Suprapubic skin (tissue), 4 donors: ENCODE measurements around the gene PTPRCAP.
"Not testable (repeated sequence)": the region's sequence is repeated elsewhere in the genome, so short reads cannot be mapped to it uniquely, and the experiment has no call there.

ENCODE experiments used
- EP300 ChIP-seq: sonication (generic); formaldehyde crosslinking; IDR thresholded peaks from one replicate; pipeline ENCODE4 v1.6.1; 2017; ENCODE audit warnings: antibody characterized with exemption
- POLR2A ChIP-seq, 2 donors: fragments of 450-650 bp; IDR thresholded peaks; one replicate each; pipeline ENCODE4 v1.6.1; 2017; ENCODE audit warnings: antibody characterized with exemption in 2 of 2, mild to moderate bottlenecking in 2 of 2, moderate library complexity in 2 of 2
- POLR2AphosphoS5 ChIP-seq, 3 donors: sonication (generic); formaldehyde crosslinking; IDR thresholded peaks; one replicate each; pipeline ENCODE4 v1.6.1; 2017; ENCODE audit warnings: antibody characterized with exemption in 3 of 3
- TF ChIP-seq, protein P1 (sequence below), 2 donors: fragments of 200-600 bp in 1 of 2; fragments of 450-650 bp in 1 of 2; sonication (generic) in 1 of 2; IDR thresholded peaks; one replicate each; pipeline ENCODE4 v1.5.1; 2016 to 2019; ENCODE audit warnings: antibody characterized with exemption in 2 of 2, mild to moderate bottlenecking in 1 of 2, moderate library complexity in 1 of 2

DNA sequence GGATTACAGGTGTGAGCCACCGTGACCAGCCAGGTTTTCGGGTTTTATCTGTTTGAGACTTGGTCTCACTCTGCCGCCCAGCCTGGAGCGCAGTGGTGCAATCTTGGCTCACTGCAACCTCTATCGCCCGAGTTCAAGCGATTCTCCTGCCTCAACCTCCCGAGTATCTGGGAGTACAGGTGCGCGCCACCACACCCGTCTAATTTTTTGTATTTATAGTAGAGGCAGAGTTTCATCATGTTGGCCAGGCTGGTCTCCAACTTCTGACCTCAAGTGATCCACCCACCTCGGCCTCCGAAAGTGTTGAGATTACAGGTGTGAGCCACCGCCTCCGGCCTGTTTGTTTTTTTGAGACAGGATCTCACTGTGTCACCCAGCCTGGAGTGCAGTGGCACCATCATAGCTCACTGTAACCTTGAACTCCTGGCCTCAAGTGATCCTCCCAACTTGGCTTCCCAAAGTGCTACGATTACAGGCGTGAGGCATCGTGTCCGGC, 10.1 kb downstream of the PTPRCAP start:
- TF ChIP-seq POLR2A (IDR thresholded peaks at IDR 0.05); POLR2AphosphoS5 (IDR thresholded peaks at IDR 0.05); EP300: not testable (repeated sequence)
- TF ChIP-seq, protein P1, sequence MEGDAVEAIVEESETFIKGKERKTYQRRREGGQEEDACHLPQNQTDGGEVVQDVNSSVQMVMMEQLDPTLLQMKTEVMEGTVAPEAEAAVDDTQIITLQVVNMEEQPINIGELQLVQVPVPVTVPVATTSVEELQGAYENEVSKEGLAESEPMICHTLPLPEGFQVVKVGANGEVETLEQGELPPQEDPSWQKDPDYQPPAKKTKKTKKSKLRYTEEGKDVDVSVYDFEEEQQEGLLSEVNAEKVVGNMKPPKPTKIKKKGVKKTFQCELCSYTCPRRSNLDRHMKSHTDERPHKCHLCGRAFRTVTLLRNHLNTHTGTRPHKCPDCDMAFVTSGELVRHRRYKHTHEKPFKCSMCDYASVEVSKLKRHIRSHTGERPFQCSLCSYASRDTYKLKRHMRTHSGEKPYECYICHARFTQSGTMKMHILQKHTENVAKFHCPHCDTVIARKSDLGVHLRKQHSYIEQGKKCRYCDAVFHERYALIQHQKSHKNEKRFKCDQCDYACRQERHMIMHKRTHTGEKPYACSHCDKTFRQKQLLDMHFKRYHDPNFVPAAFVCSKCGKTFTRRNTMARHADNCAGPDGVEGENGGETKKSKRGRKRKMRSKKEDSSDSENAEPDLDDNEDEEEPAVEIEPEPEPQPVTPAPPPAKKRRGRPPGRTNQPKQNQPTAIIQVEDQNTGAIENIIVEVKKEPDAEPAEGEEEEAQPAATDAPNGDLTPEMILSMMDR (IDR thresholded peaks at IDR 0.05) = not testable (repeated sequence)
